NT2/D1 (cell line): Measurements from ENCODE around the gene DSCAM.

Source experiments
- DNase-seq: peaks from one replicate; pipeline ENCODE4 v3.0.0-alpha.2; 2011; ENCODE audit warnings: low read depth, low spot score
- H3K27me3 ChIP-seq: 2 replicates; pipeline ENCODE4 v1.6.0; 2011; ENCODE audit warnings: mild to moderate bottlenecking; ENCODE audit not compliant: insufficient read length, insufficient read depth
- H3K36me3 ChIP-seq: 2 replicates; pipeline ENCODE4 v1.6.1; 2011; ENCODE audit warnings: mild to moderate bottlenecking, low read length, mixed read lengths; ENCODE audit not compliant: insufficient read depth, insufficient read length
- H3K4me1 ChIP-seq: 2 replicates; pipeline ENCODE4 v1.5.1; 2011; ENCODE audit not compliant: insufficient read depth, insufficient read length
- H3K4me3 ChIP-seq: 2 replicates; pipeline ENCODE4 v1.5.1; 2011; ENCODE audit warnings: low read depth; ENCODE audit not compliant: insufficient read length
- H3K9ac ChIP-seq: 2 replicates; pipeline ENCODE4 v1.6.0; 2011; ENCODE audit warnings: low read depth; ENCODE audit not compliant: insufficient read length
- H3K9me3 ChIP-seq: 2 replicates; pipeline ENCODE4 v1.5.1; 2011; ENCODE audit warnings: mild to moderate bottlenecking, low read length; ENCODE audit not compliant: insufficient read depth
- SUZ12 ChIP-seq: IDR thresholded peaks from 2 replicates; pipeline ENCODE4 v1.6.1; 2011; ENCODE audit not compliant: insufficient read length, insufficient read depth; ENCODE audit errors: extremely low read depth
- YY1 ChIP-seq: IDR thresholded peaks from 2 replicates; pipeline ENCODE4 v1.6.1; 2011; ENCODE audit not compliant: insufficient read length, insufficient read depth
- ZNF274 ChIP-seq: IDR thresholded peaks from 2 replicates; pipeline ENCODE4 v1.6.1; 2011; ENCODE audit warnings: mild to moderate bottlenecking, low read depth, low read length

Gene DSCAM

DNA sequence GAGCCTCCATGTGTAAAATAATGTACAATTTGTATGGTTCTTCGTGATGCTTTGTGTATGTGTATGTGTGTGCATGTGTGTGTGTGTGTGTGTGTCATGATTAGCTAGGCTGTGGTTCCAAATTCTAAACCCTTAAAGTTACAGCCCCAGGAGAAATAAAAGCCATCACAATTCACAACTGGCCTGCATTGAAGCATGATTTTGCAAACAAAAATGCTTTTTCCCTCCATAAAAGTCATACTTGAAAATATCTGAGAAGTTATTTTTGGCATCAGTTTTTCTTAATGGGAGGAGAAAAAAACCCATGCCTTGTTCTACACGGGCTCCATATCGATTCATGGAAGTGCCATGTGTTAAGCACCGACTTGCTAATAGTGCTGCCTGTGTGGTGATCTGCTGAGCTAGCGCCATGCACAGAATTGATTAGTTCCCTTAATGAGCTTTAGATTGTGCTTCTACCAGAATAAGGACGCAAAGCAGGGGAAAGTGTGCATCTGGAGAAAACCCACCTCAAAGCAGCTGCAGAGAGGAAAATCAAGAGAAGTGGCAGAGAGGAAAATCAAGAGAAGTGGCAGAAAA is 207.3 kb downstream of the DSCAM start:
- DNase-seq: no peak
- Histone ChIP-seq H3K4me3 (no peak overlapping the region), H3K36me3 (no peaks in the 10 kb centered on the region), H3K9me3 (peaks cover 5% of the 10 kb centered on the region), H3K4me1 (no peaks in the 10 kb centered on the region), H3K9ac (no peak overlapping the region), H3K27me3 (no peaks in the 10 kb centered on the region)
- TF ChIP-seq YY1 (no peak), SUZ12 (no peak), ZNF274 (no peak)

DNA sequence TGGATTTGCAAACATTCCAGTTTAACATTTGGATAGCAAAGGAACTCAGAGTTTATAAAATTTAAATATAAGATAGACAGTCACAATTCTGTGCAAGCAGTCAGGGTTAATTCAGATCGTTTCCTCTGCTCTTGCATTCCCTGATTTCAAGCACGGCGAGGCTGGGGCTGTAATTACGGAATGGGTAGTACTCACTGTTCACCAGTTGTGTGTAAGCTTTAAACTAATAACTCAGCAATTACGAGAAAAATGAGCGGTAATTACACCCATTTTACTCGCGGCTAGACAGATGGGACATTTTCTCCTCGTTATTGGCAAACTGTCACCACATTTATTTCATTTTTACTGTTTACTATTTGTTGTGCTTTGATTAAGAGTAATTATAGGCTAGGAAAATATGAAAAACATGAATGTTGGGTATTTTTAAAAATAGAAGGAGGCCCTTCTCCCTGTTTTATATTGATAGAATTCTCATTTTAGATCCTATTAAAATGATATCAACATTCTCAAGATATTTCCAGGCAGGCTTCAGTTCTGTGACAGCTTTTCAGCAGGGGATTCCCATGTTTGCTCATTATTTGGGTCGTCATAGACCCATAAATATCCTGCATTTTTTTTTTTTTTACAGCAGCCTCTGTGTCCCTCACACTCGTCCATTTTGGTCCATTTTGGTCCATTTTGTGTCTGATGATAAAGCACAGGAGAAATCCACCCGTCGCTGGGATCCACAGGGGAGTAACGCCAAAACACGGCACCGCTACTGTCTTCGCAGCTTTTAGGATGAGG is 208.3 kb downstream of the DSCAM start:
- no peaks in the 10 kb centered on the region for H3K9me3 ChIP-seq
- H3K9ac ChIP-seq: no peak overlapping the region
- H3K36me3 ChIP-seq: no peaks in the 10 kb centered on the region
- no peaks in the 10 kb centered on the region for H3K4me1 ChIP-seq
- DNase-seq: no peak
- H3K27me3 ChIP-seq: no peaks in the 10 kb centered on the region
- H3K4me3 ChIP-seq: no peak overlapping the region
- TF ChIP-seq ZNF274: no peak
- TF ChIP-seq YY1: no peak
- TF ChIP-seq SUZ12: no peak

DNA sequence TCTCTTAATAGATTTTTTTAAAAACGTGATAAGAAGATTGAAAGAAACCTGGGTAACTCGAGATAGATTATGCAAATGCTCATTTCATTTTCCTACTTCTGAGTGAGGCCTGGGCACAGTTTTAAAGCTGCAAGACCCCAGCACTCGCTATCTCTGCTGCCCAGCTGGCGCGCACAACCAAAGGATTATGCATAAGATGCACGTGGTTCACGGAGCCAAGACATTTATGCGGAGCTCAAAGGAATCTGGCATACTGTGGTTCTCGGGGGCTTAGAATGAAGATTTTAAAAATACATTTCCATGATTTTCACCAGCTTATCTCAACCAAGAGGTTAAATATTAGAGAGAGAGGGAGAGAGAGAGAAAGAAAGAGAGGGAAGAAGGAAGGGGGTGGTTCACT is 210.9 kb downstream of the DSCAM start:
- H3K36me3 ChIP-seq: no peaks in the 10 kb centered on the region
- H3K4me1 ChIP-seq: no peaks in the 10 kb centered on the region
- H3K27me3 ChIP-seq: no peaks in the 10 kb centered on the region
- no peak for DNase-seq
- H3K4me3 ChIP-seq: no peak overlapping the region
- no peaks in the 10 kb centered on the region for H3K9me3 ChIP-seq
- TF ChIP-seq YY1: no peak
- TF ChIP-seq SUZ12: no peak
- TF ChIP-seq ZNF274: no peak
- no peak overlapping the region for H3K9ac ChIP-seq

DNA sequence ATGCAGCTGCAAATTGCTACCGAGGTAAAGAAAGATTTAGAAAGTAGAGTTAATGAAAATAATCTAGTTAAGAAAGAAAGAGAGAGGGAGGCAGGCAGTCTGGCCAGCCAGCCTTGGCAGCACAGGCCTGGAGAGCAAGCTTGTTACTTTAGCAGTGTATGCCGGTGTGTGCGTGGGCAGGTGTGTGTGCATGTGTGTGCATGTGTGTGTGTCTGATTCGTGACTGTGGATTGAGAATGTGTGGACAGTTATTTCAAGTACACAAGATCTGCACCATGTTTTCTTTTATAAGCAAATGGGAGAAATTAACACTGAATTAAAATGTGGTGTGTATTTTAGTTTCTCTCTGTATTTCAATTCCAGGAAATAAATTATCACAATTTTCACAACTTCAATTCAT is 211.6 kb downstream of the DSCAM start:
- no peaks in the 10 kb centered on the region for H3K9me3 ChIP-seq
- no peaks in the 10 kb centered on the region for H3K27me3 ChIP-seq
- TF ChIP-seq ZNF274: no peak
- TF ChIP-seq YY1: no peak
- no peak for TF ChIP-seq SUZ12
- H3K9ac ChIP-seq: no peak overlapping the region
- no peaks in the 10 kb centered on the region for H3K36me3 ChIP-seq
- DNase-seq: no peak
- no peaks in the 10 kb centered on the region for H3K4me1 ChIP-seq
- H3K4me3 ChIP-seq: no peak overlapping the region

DNA sequence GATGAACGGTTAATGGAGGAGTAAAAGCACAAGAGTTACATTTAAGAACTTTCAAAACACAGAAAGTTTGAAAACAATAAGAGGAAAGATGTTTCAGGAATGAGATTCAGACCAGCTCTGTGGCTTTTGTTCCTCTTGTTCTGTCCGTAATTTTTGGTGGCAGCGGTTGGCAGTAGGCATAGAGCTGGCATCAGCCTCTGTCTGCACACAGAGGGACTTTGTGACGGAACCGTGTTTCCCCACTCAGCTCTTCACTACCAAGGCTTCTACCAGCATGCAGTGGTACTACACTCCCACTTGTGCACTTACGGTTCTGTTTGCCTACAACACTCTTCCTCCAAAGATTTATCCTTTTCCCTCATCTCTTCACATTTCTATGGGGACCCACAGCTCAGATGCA is 212.8 kb downstream of the DSCAM start:
- no peaks in the 10 kb centered on the region for H3K36me3 ChIP-seq
- H3K4me1 ChIP-seq: no peaks in the 10 kb centered on the region
- H3K27me3 ChIP-seq: no peaks in the 10 kb centered on the region
- no peak for TF ChIP-seq YY1
- no peak for TF ChIP-seq SUZ12
- no peak for TF ChIP-seq ZNF274
- H3K9ac ChIP-seq: no peak overlapping the region
- H3K4me3 ChIP-seq: no peak overlapping the region
- H3K9me3 ChIP-seq: no peaks in the 10 kb centered on the region
- DNase-seq: no peak

DNA sequence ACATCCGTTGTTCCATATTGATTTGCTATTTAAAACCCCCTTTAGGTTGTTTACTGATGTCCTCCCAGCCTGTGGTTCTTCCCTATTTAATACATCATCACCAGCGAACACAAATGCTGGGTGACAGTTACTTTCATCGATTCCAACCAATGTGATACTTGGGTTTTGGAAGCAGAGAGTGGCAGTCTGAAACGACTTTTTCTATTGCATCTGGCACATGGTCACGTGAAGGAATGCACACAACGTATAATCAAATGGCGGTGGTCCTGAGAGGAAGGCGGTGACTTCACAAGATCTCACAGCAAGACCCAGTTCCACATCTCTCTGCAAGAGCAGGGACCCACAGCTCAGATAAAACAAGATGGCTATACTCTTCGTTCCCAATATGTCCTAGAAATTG is 213.9 kb downstream of the DSCAM start:
- DNase-seq: no peak
- Histone ChIP-seq H3K36me3 (no peaks in the 10 kb centered on the region), H3K9me3 (no peaks in the 10 kb centered on the region), H3K27me3 (no peaks in the 10 kb centered on the region), H3K9ac (no peak overlapping the region), H3K4me1 (no peaks in the 10 kb centered on the region), H3K4me3 (no peak overlapping the region)
- no peak for TF ChIP-seq YY1
- TF ChIP-seq ZNF274: no peak
- no peak for TF ChIP-seq SUZ12

DNA sequence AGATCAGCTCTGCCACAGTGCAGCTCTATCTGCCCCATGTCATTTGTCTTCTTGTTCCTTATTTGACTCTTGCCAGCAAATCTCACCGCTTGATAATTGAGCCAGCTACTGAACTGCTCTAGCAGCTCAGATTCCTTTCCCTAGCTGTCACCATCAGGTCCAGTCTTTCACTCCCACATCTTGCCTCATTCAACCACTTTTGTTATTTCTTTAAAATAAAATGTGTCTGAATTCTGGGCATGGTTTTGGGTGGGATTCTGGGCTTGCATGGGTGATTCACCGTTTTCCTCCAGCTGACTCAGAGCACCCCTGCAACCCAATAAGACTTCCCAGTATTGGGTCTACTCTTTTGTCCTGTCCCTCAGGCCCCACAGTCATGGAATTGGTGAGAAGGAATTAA is 215.7 kb downstream of the DSCAM start:
- Histone ChIP-seq H3K27me3 (no peaks in the 10 kb centered on the region), H3K9me3 (no peaks in the 10 kb centered on the region), H3K4me3 (no peak overlapping the region), H3K4me1 (no peaks in the 10 kb centered on the region), H3K36me3 (no peaks in the 10 kb centered on the region), H3K9ac (no peak overlapping the region)
- no peak for DNase-seq
- TF ChIP-seq ZNF274: no peak
- no peak for TF ChIP-seq YY1
- TF ChIP-seq SUZ12: no peak

DNA sequence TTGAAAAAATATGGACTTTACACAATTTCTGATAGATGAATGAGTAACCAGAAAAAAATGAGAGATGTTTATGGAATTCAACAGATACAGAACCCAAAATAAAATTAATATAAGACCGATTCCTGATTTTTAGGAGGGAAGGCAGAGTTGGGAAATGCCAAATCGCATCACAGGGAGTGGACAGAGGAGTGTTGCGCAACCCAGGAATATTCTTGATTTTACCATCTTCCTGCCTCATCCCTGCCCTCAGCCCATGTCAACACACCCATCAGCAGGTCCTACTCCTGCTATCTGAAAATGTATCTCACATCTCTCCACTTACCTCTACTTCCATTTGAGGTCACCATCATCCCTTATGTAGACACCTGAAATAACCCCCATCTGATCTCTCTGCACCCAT is 221.0 kb downstream of the DSCAM start:
- H3K4me3 ChIP-seq: no peak overlapping the region
- no peaks in the 10 kb centered on the region for H3K9me3 ChIP-seq
- H3K27me3 ChIP-seq: no peaks in the 10 kb centered on the region
- no peak overlapping the region for H3K9ac ChIP-seq
- H3K36me3 ChIP-seq: no peaks in the 10 kb centered on the region
- TF ChIP-seq YY1: no peak
- no peak for TF ChIP-seq SUZ12
- TF ChIP-seq ZNF274: no peak
- DNase-seq: no peak
- no peaks in the 10 kb centered on the region for H3K4me1 ChIP-seq
